Fibroblast of lung (primary cell): ENCODE results near the gene ASCL2. TPM values are rescaled to one million over a fixed set of nuclear protein-coding genes. Genes with fewer than 3 reads are reported as not detected.
A peak's percentile ranks its signal among the peaks of the same experiment; 100 is the strongest.

Source experiments
- DNase-seq, 2 donors: peaks; one replicate each; pipeline versions ENCODE4 v3.0.0 to v3.0.0-alpha.2; 2010; ENCODE audit warnings: low read depth in 2 of 2
- H2AFZ ChIP-seq: 2 replicates; pipeline ENCODE4 v1.5.1; 2012; ENCODE audit warnings: low read length, control low read depth, inconsistent platforms
- H3K27ac ChIP-seq: 2 replicates; pipeline ENCODE4 v1.5.1; 2011; ENCODE audit warnings: low read length, control low read depth; ENCODE audit not compliant: insufficient read depth
- H3K27me3 ChIP-seq: 2 replicates; pipeline ENCODE4 v1.5.1; 2011; ENCODE audit warnings: mild to moderate bottlenecking, low read length; ENCODE audit not compliant: control insufficient read depth, insufficient read depth
- H3K36me3 ChIP-seq: 2 replicates; pipeline ENCODE4 v1.5.1; 2011; ENCODE audit warnings: low read length; ENCODE audit not compliant: control insufficient read depth, insufficient read depth
- H3K4me1 ChIP-seq: 2 replicates; pipeline ENCODE4 v1.5.1; 2011; ENCODE audit warnings: low read length; ENCODE audit not compliant: control insufficient read depth, insufficient read depth; ENCODE audit errors: extremely low read depth
- H3K4me2 ChIP-seq: 2 replicates; pipeline ENCODE4 v1.5.1; 2011; ENCODE audit warnings: low read length, control low read depth; ENCODE audit not compliant: insufficient read depth; ENCODE audit errors: extremely low read depth
- H3K4me3 ChIP-seq, 4 experiments: fragments of 200-600 bp in 1 of 4; sonication (generic) in 1 of 4; replicated peaks in 1 of 4; 2 replicates each; pipeline ENCODE4 v1.5.1; 2011 to 2016; ENCODE audit warnings: low read length in 4 of 4, low read depth in 3 of 4, mild to moderate bottlenecking in 3 of 4, control low read depth in 2 of 4, inconsistent platforms in 1 of 4, mixed read lengths in 1 of 4; ENCODE audit not compliant: insufficient read depth in 1 of 4; ENCODE audit errors: control extremely low read depth in 1 of 4
- H3K79me2 ChIP-seq: 2 replicates; pipeline ENCODE4 v1.5.1; 2012; ENCODE audit warnings: mild to moderate bottlenecking, low read length, inconsistent platforms; ENCODE audit not compliant: control insufficient read depth, insufficient read depth
- H3K9ac ChIP-seq: 2 replicates; pipeline ENCODE4 v1.5.1; 2011; ENCODE audit warnings: mild to moderate bottlenecking, low read length, control low read depth; ENCODE audit not compliant: insufficient read depth
- H3K9me3 ChIP-seq: 2 replicates; pipeline ENCODE4 v1.5.1; 2012; ENCODE audit warnings: low read depth, low read length; ENCODE audit not compliant: control insufficient read depth, insufficient read depth
- H4K20me1 ChIP-seq: 2 replicates; pipeline ENCODE4 v1.5.1; 2011; ENCODE audit warnings: low read length; ENCODE audit not compliant: control insufficient read depth, insufficient read depth; ENCODE audit errors: extremely low read depth
- EZH2 ChIP-seq: IDR thresholded peaks from 2 replicates; pipeline ENCODE4 v1.5.1; 2012; ENCODE audit warnings: low read length, control low read depth, mild to moderate bottlenecking; ENCODE audit errors: missing control alignments
- polyA plus RNA-seq, 2 donors: library from polyadenylated mRNA; depleted of rRNA in 1 of 2; stranded (reverse) in 1 of 2; unstranded in 1 of 2; fragments of >200 nt; gene quantifications; 2 replicates each; pipeline ENCODE4 v1.2.1, GENCODE V29; 2011 to 2012; ENCODE audit warnings: missing spikeins in 1 of 2
- total RNA-seq: library from RNA; depleted of rRNA; stranded (reverse); fragments of >200 nt; gene quantifications from 2 replicates; pipeline ENCODE4 v1.2.1, GENCODE V29; 2014
- TF ChIP-seq, protein P1 (sequence below), 2 donors: IDR thresholded peaks in 1 of 2; conservative IDR thresholded peaks in 1 of 2; 1 replicate in 1 of 2; 2 replicates in 1 of 2; pipeline ENCODE4 v1.5.1; 2011 to 2012; ENCODE audit warnings: low read length in 2 of 2, control low read depth in 1 of 2, inconsistent platforms in 1 of 2, low read depth in 1 of 2, mild to moderate bottlenecking in 1 of 2

The ASCL2 gene
- total and polyA plus RNA-seq, 2 donors (not counting 1 experiment from before 2014, with no cell fraction given), result not detected

DNA sequence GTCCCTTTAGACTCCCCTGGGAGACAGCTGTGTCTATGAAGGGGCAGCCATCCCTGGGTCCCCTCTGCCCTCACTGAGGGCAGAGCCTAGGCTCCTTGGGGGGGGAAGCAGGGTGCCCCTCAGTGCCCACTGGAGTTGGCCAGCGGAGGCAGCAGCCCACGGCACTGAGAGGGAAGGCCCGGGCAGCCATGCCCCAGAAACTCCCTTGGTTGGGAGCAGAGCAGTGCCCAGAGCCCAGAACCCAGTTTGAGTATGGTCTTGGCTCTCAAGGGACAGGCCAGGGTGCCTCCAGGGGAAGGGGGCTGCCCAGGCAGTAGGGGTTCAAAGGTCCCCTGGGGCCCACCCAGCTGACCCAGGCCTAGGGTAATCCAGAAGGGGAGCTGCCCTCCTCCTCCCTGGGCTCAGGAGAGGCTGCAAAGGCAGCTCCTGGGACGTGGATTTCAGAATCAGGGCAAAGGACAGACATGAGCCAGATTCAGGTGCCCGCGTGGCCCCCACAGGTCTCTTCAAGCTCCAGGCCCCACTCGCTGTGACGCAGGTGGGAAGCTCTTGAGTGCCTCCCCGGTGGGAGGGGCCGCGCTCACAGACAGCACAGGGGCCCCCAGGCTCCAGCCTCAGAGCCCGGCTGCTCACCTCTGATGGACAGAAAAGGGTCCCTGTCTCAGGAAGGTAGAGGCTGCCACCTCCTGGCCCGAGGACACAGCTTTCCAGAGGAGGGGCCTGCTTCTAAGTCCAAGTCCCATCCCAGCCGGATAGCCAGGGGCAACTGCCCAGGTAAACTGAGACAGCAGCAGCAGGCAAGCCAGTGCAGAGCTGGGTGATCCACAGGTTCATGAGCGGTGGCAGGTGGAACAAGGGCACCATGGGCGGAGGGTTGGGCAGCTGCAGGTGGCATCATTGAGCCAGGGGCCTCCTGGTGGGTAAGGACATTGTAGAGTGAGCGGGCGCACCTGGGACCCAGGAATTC lies 28.7 kb upstream of the ASCL2 start:
- H3K9ac ChIP-seq, result no peak overlapping the region
- no peak overlapping the region for H3K27ac ChIP-seq
- TF ChIP-seq EZH2, result no peak
- TF ChIP-seq, protein P1, sequence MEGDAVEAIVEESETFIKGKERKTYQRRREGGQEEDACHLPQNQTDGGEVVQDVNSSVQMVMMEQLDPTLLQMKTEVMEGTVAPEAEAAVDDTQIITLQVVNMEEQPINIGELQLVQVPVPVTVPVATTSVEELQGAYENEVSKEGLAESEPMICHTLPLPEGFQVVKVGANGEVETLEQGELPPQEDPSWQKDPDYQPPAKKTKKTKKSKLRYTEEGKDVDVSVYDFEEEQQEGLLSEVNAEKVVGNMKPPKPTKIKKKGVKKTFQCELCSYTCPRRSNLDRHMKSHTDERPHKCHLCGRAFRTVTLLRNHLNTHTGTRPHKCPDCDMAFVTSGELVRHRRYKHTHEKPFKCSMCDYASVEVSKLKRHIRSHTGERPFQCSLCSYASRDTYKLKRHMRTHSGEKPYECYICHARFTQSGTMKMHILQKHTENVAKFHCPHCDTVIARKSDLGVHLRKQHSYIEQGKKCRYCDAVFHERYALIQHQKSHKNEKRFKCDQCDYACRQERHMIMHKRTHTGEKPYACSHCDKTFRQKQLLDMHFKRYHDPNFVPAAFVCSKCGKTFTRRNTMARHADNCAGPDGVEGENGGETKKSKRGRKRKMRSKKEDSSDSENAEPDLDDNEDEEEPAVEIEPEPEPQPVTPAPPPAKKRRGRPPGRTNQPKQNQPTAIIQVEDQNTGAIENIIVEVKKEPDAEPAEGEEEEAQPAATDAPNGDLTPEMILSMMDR (conservative IDR thresholded peaks at IDR 0.05 in 1 of 2, IDR thresholded peaks at IDR 0.05 in 1 of 2; ENCODE audit: low read depth in 1 of 2, low read length in 2 of 2), result peak in 1 of 2 donors; percentile 11
- H3K36me3 ChIP-seq, result no peaks in the 10 kb centered on the region
- no peak overlapping the region for H3K4me3 ChIP-seq
- H2AFZ ChIP-seq, result no peak overlapping the region
- no peaks in the 10 kb centered on the region for H3K27me3 ChIP-seq
- H4K20me1 ChIP-seq, result no peaks in the 10 kb centered on the region
- no peak overlapping the region for H3K4me2 ChIP-seq
- DNase-seq, result no peak
- no peaks in the 10 kb centered on the region for H3K4me1 ChIP-seq
- H3K9me3 ChIP-seq, result no peaks in the 10 kb centered on the region
- H3K79me2 ChIP-seq, result no peaks in the 10 kb centered on the region

DNA sequence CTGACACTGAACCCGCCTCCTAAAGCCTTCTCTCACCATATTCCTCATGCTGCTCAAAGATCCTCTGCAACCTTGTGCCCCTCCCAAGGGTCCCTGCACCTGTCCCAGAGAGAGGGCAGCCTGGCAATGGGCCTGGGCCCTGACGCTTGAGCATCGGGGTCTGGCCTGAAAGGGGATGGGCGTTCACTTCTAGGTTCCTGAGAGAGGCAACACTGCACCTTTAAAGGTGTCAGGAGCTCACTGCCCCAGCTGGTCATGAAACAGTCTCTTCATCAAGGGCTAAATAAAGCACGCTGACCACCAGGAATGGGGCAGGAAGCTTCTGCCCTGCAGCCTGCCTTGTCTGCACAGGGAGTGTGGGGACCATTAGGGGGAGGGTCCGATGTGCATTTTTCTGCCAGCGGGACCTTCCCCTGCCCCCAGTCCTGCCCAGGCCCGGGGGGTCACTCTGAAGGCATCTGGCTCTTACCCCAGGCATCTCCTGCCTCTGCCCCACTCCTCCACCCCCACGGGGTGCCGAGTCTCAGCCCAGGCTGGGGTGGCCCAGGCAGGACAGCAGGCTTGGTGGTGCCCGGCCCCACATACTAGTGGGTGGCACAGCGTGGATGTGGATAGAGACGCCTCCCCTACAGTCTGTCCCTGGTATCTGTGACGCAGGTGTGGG lies 27.9 kb upstream of the ASCL2 start:
- Histone ChIP-seq H3K79me2 (no peaks in the 10 kb centered on the region), H3K4me3 (no peak overlapping the region)

DNA sequence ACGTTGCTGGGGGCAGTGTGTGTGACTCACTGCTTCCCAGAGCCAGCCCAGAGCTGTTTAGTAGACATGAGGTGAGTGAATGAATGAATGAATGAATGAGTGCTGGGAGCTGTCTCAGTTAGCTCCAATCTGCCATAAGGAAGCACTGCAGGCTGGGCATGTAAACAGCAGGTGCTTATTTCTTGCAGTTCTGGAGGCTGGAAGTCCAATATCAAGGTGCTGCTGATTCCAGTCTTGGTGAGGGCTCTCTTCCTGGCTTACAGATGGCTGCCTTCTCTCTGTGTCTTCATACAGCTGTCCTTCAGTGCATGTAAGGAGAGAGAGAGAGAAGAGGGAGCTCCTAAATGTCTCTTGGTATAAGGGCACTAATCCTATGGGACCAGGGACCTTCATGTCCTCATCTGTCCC lies 27.2 kb upstream of the ASCL2 start:
- H2AFZ ChIP-seq, result no peak overlapping the region
- no peaks in the 10 kb centered on the region for H3K79me2 ChIP-seq
- H3K36me3 ChIP-seq, result no peaks in the 10 kb centered on the region
- no peak overlapping the region for H3K9ac ChIP-seq
- no peak for TF ChIP-seq EZH2
- TF ChIP-seq, protein P1 (conservative IDR thresholded peaks at IDR 0.05 in 1 of 2, IDR thresholded peaks at IDR 0.05 in 1 of 2; ENCODE audit: low read depth in 1 of 2, low read length in 2 of 2), result no peak
- no peak overlapping the region for H3K27ac ChIP-seq
- no peaks in the 10 kb centered on the region for H3K9me3 ChIP-seq
- DNase-seq, result no peak
- H3K4me1 ChIP-seq, result no peaks in the 10 kb centered on the region
- H4K20me1 ChIP-seq, result no peaks in the 10 kb centered on the region
- no peak overlapping the region for H3K4me3 ChIP-seq
- no peaks in the 10 kb centered on the region for H3K27me3 ChIP-seq
- H3K4me2 ChIP-seq, result no peak overlapping the region

More for the DNA sequence above, 27.9 kb upstream of the ASCL2 start:
- no peaks in the 10 kb centered on the region for H3K36me3 ChIP-seq
- DNase-seq, result no peak
- H2AFZ ChIP-seq, result no peak overlapping the region
- H3K27ac ChIP-seq, result no peak overlapping the region
- no peaks in the 10 kb centered on the region for H3K4me1 ChIP-seq
- no peak overlapping the region for H3K4me2 ChIP-seq
- H3K27me3 ChIP-seq, result no peaks in the 10 kb centered on the region
- no peak overlapping the region for H3K9ac ChIP-seq
- H4K20me1 ChIP-seq, result no peaks in the 10 kb centered on the region
- TF ChIP-seq, protein P1 (conservative IDR thresholded peaks at IDR 0.05 in 1 of 2, IDR thresholded peaks at IDR 0.05 in 1 of 2; ENCODE audit: low read depth in 1 of 2, low read length in 2 of 2), result no peak
- no peak for TF ChIP-seq EZH2
- no peaks in the 10 kb centered on the region for H3K9me3 ChIP-seq
